Smooth muscle cell of the brain vasculature (primary cell): Measurements from ENCODE around the gene PDE7B.

Source experiments
- DNase-seq: peaks from one replicate; pipeline ENCODE4 v3.0.0-alpha.2; 2012; ENCODE audit warnings: low read depth, low spot score

Gene PDE7B

GRCh38 chr6:135851442-135852271, at the start of gene PDE7B:
Gene PDE7B, plus strand, starts transcription at chr6:135851701.
- peak; percentile 86 for DNase-seq

- no peak for DNase-seq
Observed at GRCh38 chr6:135801755-135802465, 49.6 kb upstream of the PDE7B start.

GRCh38 chr6:135810486-135810885, 41.0 kb upstream of the PDE7B start:
- no peak for DNase-seq

GRCh38 chr6:135811170-135811569, 40.3 kb upstream of the PDE7B start:
- no peak for DNase-seq

DNA sequence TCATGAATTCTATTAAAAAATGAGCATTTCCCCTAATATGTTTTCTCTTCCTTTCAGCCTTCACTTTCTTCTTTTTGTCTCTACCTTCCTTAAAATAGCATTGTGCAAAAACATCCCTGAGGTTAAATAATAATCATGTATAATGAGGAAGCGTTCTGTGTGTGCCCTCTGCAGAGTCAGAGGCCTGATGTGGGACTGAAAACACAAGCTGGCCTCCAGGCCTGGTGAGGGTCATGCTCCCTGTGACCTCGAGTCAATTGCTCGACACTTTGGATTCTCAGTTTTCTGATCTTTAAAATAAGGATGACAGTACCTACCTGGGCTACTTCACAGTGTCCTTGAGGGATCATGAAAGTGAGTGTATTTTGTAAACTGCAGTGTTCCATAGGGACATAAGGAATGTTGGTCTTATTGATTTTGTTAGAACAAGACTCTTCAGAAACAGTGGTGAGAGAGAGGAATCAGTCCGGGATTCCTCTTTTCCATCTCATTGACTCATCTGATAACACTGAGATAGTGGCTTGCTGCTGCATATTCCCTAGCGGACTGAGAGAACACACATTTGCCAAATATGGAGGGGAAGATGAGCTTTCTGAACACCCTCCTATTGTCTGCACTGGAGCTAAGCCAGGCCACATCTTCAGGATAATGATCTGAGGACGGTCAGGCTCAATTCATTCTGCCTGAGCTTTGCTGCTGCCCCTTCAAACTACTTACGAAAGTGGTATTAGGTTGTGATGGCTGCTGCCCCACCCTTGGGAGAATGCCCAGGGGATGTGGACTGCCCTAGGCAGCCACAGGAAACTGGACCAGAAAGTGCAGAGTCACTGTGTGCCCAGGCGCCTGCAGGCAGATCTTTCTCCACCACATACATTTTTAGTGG, 39.6 kb upstream of the PDE7B start:
- DNase-seq = no peak

GRCh38 chr6:135813401-135813800, 38.1 kb upstream of the PDE7B start:
- no peak for DNase-seq

DNA sequence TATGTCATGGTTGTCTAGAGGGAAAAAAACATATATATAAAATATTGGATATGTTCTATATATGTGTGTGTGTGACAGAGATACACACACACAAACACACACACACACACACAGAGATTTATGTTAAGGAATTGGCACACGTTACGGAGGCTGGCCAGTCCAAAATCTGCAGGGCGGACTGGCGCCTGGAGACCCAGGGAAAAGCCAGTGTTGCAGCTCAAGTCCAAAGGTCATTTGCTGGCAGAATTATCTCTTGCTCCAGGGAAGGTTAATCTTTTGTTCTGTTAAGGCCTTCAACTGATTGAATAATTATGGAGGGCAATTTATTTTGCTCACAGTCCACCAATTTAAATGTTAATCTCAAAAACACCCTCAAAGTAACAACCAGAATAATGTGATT, 37.5 kb upstream of the PDE7B start:
- no peak for DNase-seq

DNA sequence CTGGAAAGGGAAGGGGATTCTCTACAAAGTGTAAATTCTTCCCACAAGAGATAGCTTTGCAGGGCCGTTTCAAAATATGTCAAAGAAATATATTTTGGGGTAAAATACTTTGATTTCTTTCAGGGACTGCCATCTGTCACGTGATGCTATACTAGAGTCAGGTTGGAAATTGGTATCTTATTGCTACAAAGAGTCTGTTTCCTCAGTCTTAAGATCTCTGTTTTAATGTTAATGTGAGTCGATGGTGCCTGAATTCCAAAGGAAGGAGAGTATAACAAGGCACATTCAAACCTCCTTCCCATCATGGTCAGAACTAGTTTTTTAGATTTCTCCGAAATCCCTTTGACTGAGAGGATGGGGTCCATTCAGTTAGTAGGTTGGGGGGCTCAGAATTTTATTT, 36.3 kb upstream of the PDE7B start:
- DNase-seq = no peak

DNA sequence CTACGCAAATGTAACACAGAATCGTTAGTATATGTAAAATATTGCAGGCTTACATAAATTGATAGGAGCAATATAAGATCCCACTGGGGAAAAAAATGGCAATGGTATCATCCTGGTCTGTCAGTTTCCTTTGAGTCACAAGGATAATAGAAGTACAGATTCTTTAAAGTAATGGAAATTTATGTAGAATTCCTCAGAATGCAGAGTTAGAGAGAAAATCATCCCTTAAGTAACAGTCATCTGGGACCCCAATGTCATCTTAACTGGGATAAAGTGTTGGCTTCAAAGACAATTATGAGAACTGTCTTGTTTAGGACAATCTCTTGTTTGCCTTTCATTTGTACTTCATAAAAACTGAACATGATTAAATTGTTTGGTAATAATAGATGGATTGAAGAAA, 34.5 kb upstream of the PDE7B start:
- no peak for DNase-seq

GRCh38 chr6:135819665-135820064, 31.8 kb upstream of the PDE7B start:
- no peak for DNase-seq

- no peak for DNase-seq
Observed at GRCh38 chr6:135820340-135820739, 31.2 kb upstream of the PDE7B start.

- no peak for DNase-seq
Observed at GRCh38 chr6:135823851-135824250, 27.6 kb upstream of the PDE7B start.

DNA sequence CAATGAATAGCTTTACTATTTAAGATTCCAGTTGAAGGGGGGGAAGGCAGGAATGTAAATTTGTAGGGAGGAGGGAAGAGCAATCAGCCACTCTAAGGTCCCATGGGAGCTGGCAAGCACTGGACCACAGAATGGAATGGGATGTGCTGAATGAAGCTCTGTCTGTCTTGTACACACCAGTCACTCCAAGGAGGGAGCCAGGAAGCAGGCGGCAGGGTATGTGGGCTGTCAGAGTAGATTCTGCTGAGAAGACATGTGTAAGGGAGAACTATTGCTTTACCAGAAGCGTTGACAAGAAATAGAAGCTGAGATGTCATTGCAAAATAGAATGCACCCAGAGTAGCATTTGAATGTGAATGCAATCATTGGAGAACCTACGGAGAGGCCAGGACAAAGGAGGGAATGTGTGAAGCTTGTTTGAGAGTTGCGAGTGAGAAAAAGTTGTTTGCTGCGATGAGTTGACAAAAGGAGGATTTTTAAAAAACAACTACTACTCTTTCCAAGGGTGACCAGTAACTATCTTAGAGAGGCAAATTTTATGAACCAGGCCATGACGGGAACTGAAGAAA, 25.2 kb upstream of the PDE7B start:
- no peak for DNase-seq

GRCh38 chr6:135828021-135828420, 23.5 kb upstream of the PDE7B start:
- no peak for DNase-seq

DNA sequence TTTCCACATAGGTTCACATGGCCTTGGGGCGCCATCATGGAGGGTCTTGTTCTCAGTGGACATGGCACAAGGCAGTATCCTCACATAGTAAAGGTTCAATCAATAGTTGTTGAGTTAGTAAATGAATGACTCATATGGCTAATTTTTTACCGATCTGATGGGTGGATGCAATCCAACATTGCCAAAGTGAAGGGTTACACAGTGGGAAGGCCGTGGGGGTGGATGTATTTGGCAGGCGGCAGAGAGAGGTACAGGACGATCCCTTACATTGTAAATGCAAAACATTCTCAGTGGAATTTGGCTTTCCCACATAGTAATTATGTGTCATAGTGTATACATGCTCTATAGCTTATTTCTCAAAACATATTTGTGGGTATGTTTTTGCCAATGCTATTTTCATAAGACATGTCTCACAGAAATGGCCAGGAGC, 21.0 kb upstream of the PDE7B start:
- DNase-seq = no peak

- DNase-seq = no peak
Observed at GRCh38 chr6:135831016-135831415, 20.5 kb upstream of the PDE7B start.

- DNase-seq = no peak
Observed at GRCh38 chr6:135832166-135832565, 19.3 kb upstream of the PDE7B start.

GRCh38 chr6:135833771-135834170, 17.7 kb upstream of the PDE7B start:
- DNase-seq = no peak

- DNase-seq = no peak
Observed at GRCh38 chr6:135837735-135838449, 13.6 kb upstream of the PDE7B start.

DNA sequence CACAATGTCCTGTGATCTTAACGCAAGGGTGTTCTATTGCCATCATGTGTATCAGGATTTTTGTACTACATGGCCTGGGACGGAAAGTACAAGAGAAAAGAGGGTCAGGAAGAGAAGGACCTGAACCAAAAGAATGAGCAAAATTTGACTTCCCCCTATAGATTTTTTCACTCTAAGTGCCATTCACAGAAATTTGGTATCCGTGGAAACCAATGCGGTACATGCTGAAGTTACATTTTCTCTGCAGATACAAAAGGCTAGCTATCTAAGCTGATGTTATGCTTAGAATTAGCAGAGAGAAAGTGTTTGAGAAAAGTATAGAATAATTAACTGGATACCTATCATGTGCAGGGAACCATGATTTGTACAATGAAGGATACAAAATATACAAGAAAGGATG, 12.4 kb upstream of the PDE7B start:
- no peak for DNase-seq
